GM21737 (cell line): ENCODE data around the gene KCNH4.
"Not testable (repeated sequence)": the region's sequence is repeated elsewhere in the genome, so short reads cannot be mapped to it uniquely, and the experiment has no call there.

Experiments used
- ATAC-seq: cut with Tn5 transposase; IDR thresholded peaks from one replicate; pipeline ENCODE4 v1.9.1; 2021; ENCODE audit warnings: mild to moderate bottlenecking, moderate library complexity; ENCODE audit not compliant: unreplicated experiment

KCNH4 gene

GRCh38 chr17:42140690-42141089 is 40.3 kb downstream of the KCNH4 start:
- not testable (repeated sequence) for ATAC-seq

- no peak for ATAC-seq
Observed at GRCh38 chr17:42138749-42139492, 42.0 kb downstream of the KCNH4 start.

- no peak for ATAC-seq
Observed at GRCh38 chr17:42136654-42137051, 44.3 kb downstream of the KCNH4 start.

- no peak for ATAC-seq
Observed at GRCh38 chr17:42135664-42136653, 45.0 kb downstream of the KCNH4 start.

GRCh38 chr17:42135151-42135550 is 45.8 kb downstream of the KCNH4 start:
- ATAC-seq: no peak

GRCh38 chr17:42133461-42134041 is 47.4 kb downstream of the KCNH4 start:
- no peak for ATAC-seq

- no peak for ATAC-seq
Observed at GRCh38 chr17:42132941-42133340, 48.0 kb downstream of the KCNH4 start.

- no peak for ATAC-seq
Observed at GRCh38 chr17:42131981-42132432, 48.9 kb downstream of the KCNH4 start.

GRCh38 chr17:42131232-42131631 is 49.7 kb downstream of the KCNH4 start:
- ATAC-seq: no peak

GRCh38 chr17:42130310-42130936 is 50.5 kb downstream of the KCNH4 start:
- ATAC-seq: no peak

GRCh38 chr17:42129109-42129837 is 51.7 kb downstream of the KCNH4 start:
- ATAC-seq: no peak

GRCh38 chr17:42127414-42127813 is 53.5 kb downstream of the KCNH4 start:
- no peak for ATAC-seq

GRCh38 chr17:42126836-42127235 is 54.1 kb downstream of the KCNH4 start:
- no peak for ATAC-seq

- ATAC-seq: no peak
Observed at GRCh38 chr17:42125565-42125964, 55.4 kb downstream of the KCNH4 start.

- no peak for ATAC-seq
Observed at GRCh38 chr17:42124256-42124655, 56.7 kb downstream of the KCNH4 start.

GRCh38 chr17:42122371-42123303 is 58.3 kb downstream of the KCNH4 start, which contains the start of gene HSPB9:
Gene HSPB9 (plus strand): TSS chr17:42122804. CDS start chr17:42122851, 47 bp downstream.
- ATAC-seq: no peak

GRCh38 chr17:42120770-42121769 is 59.9 kb downstream of the KCNH4 start, which contains the start of gene KAT2A:
Gene KAT2A (minus strand): TSS chr17:42121367. CDS start chr17:42121304, 63 bp downstream.
- ATAC-seq: peak; percentile 59
